WTC11 (cell line): ENCODE data around the gene SERTAD1. TPM values are rescaled to one million over a fixed set of nuclear protein-coding genes. Genes with fewer than 3 reads are reported as not detected.
A peak's percentile ranks its signal among the peaks of the same experiment; 100 is the strongest.

Source experiments
- ATAC-seq: fragments of 200-7000 bp; cut with Tn5 transposase; 2 replicates; pipeline ENCODE4 v1.10.0; 2021; ENCODE audit warnings: mild to moderate bottlenecking, moderate library complexity
- CTCF ChIA-PET: fragments of 300-600 bp; sonication (Branson Sonifier 250); formaldehyde crosslinking; loops from one replicate; lab custom pipeline; 2021; ENCODE audit warnings: antibody characterized with exemption; lab: Charles Lee
- POLR2A ChIA-PET: fragments of 350-600 bp; sonication (Branson Sonifier 250); formaldehyde crosslinking; loops from one replicate; lab custom pipeline; 2021; ENCODE audit warnings: antibody characterized with exemption; lab: Charles Lee
- DNase-seq: peaks from one replicate; pipeline ENCODE4 v3.0.0; 2021; ENCODE audit warnings: low spot score
- H3K27ac Mint-ChIP-seq: 2 replicates; pipeline ENCODE4 v1.8.0; 2021; ENCODE audit warnings: mixed read lengths
- H3K27me3 Mint-ChIP-seq: 2 replicates; pipeline ENCODE4 v1.8.0; 2021; ENCODE audit warnings: low read depth, mild to moderate bottlenecking, moderate library complexity, mixed read lengths
- H3K36me3 Mint-ChIP-seq: 2 replicates; pipeline ENCODE4 v1.8.0; 2021; ENCODE audit warnings: mixed read lengths
- H3K4me1 Mint-ChIP-seq: 2 replicates; pipeline ENCODE4 v1.8.0; 2022; ENCODE audit warnings: mixed read lengths
- H3K4me3 Mint-ChIP-seq: 2 replicates; pipeline ENCODE4 v1.8.0; 2021; ENCODE audit warnings: mild to moderate bottlenecking, moderate library complexity, mixed read lengths
- H3K9me3 Mint-ChIP-seq: 2 replicates; pipeline ENCODE4 v1.8.0; 2021; ENCODE audit warnings: mixed read lengths
- CREB1 ChIP-seq: sonication (generic); formaldehyde crosslinking; IDR thresholded peaks from 2 replicates; pipeline ENCODE4 v1.8.0; 2023; ENCODE audit warnings: mild to moderate bottlenecking, missing genetic modification reagents
- ELF4 ChIP-seq: sonication (generic); formaldehyde crosslinking; IDR thresholded peaks from 2 replicates; pipeline ENCODE4 v1.8.1; 2022; ENCODE audit warnings: low read depth, mild to moderate bottlenecking, moderate library complexity, missing genetic modification reagents
- JUN ChIP-seq: sonication (generic); formaldehyde crosslinking; IDR thresholded peaks from 2 replicates; pipeline ENCODE4 v1.8.0; 2023; ENCODE audit warnings: mild to moderate bottlenecking, missing genetic modification reagents
- NFATC4 ChIP-seq: fragments of 250-450 bp; sonication (Bioruptor Pico); IDR thresholded peaks from 2 replicates; pipeline ENCODE4 v1.9.0; 2021; ENCODE audit warnings: mild to moderate bottlenecking
- NFE2L1 ChIP-seq: sonication (generic); formaldehyde crosslinking; IDR thresholded peaks from 2 replicates; pipeline ENCODE4 v1.8.1; 2023; ENCODE audit warnings: missing genetic modification reagents
- PRRX2 ChIP-seq: fragments of 250-450 bp; sonication (Bioruptor Pico); IDR thresholded peaks from 2 replicates; pipeline ENCODE4 v1.8.0; 2021; ENCODE audit warnings: mild to moderate bottlenecking
- RELA ChIP-seq: sonication (generic); formaldehyde crosslinking; IDR thresholded peaks from 2 replicates; pipeline ENCODE4 v1.8.1; 2022; ENCODE audit warnings: missing genetic modification reagents, mild to moderate bottlenecking, borderline replicate concordance
- RORB ChIP-seq: fragments of 250-450 bp; sonication (Bioruptor Pico); IDR thresholded peaks from 2 replicates; pipeline ENCODE4 v1.9.0; 2021; ENCODE audit warnings: mild to moderate bottlenecking
- SMAD4 ChIP-seq: sonication (generic); formaldehyde crosslinking; IDR thresholded peaks from 2 replicates; pipeline ENCODE4 v1.8.0; 2022; ENCODE audit warnings: mild to moderate bottlenecking, missing genetic modification reagents
- TEAD4 ChIP-seq: sonication (generic); formaldehyde crosslinking; IDR thresholded peaks from 2 replicates; pipeline ENCODE4 v1.8.0; 2022; ENCODE audit warnings: mild to moderate bottlenecking, missing genetic modification reagents
- TP53 ChIP-seq: sonication (generic); formaldehyde crosslinking; IDR thresholded peaks from 2 replicates; pipeline ENCODE4 v1.8.1; 2023; ENCODE audit warnings: mild to moderate bottlenecking, missing genetic modification reagents
- ZBTB21 ChIP-seq: sonication (generic); formaldehyde crosslinking; IDR thresholded peaks from 2 replicates; pipeline ENCODE4 v1.8.1; 2023; ENCODE audit warnings: mild to moderate bottlenecking, missing genetic modification reagents, borderline replicate concordance
- ZNF138 ChIP-seq: sonication (generic); formaldehyde crosslinking; conservative IDR thresholded peaks from 2 replicates; pipeline ENCODE4 v1.8.1; 2022; ENCODE audit warnings: mild to moderate bottlenecking, moderate library complexity, missing genetic modification reagents
- ZNF317 ChIP-seq: sonication (generic); formaldehyde crosslinking; IDR thresholded peaks from 2 replicates; pipeline ENCODE4 v1.8.1; 2023; ENCODE audit warnings: low read depth, mild to moderate bottlenecking, moderate library complexity, missing genetic modification reagents, borderline replicate concordance
- total RNA-seq: library from RNA; stranded (reverse); gene quantifications from 3 replicates; pipeline ENCODE4 v1.2.3, GENCODE V29; 2021
- TF ChIP-seq, protein P1 (sequence below): sonication (generic); formaldehyde crosslinking; IDR thresholded peaks from 2 replicates; pipeline ENCODE4 v1.8.1; 2023; ENCODE audit warnings: mild to moderate bottlenecking, missing genetic modification reagents, moderate library complexity
- TF ChIP-seq, protein P2 (sequence below): sonication (generic); formaldehyde crosslinking; IDR thresholded peaks from 2 replicates; pipeline ENCODE4 v1.8.1; 2023; ENCODE audit warnings: mild to moderate bottlenecking, missing genetic modification reagents, moderate library complexity
- TF ChIP-seq, protein P3 (sequence below): fragments of 250-450 bp; sonication (Bioruptor Pico); IDR thresholded peaks from 2 replicates; pipeline ENCODE4 v1.9.0; 2021; ENCODE audit warnings: mild to moderate bottlenecking, borderline replicate concordance
- TF ChIP-seq, protein P4 (sequence below): fragments of 250-450 bp; sonication (Bioruptor Pico); conservative IDR thresholded peaks from 2 replicates; pipeline ENCODE4 v1.9.0; 2021; ENCODE audit warnings: mild to moderate bottlenecking
- TF ChIP-seq, protein P5 (sequence below): sonication (generic); formaldehyde crosslinking; conservative IDR thresholded peaks from 2 replicates; pipeline ENCODE4 v1.8.1; 2022; ENCODE audit warnings: mild to moderate bottlenecking, missing genetic modification reagents
- TF ChIP-seq, protein P6 (sequence below): sonication (generic); formaldehyde crosslinking; IDR thresholded peaks from 2 replicates; pipeline ENCODE4 v1.8.0; 2022; ENCODE audit warnings: mild to moderate bottlenecking, missing genetic modification reagents
- TF ChIP-seq, protein P7 (sequence below): sonication (generic); formaldehyde crosslinking; IDR thresholded peaks from 2 replicates; pipeline ENCODE4 v1.8.0; 2023; ENCODE audit warnings: mild to moderate bottlenecking, missing genetic modification reagents
- TF ChIP-seq, protein P8 (sequence below): sonication (generic); formaldehyde crosslinking; IDR thresholded peaks from 2 replicates; pipeline ENCODE4 v1.8.1; 2022; ENCODE audit warnings: low read depth, mild to moderate bottlenecking, moderate library complexity, missing genetic modification reagents, borderline replicate concordance

The SERTAD1 gene
- total RNA-seq, 1 experiment from 2014 or later = 6.8 TPM

DNA sequence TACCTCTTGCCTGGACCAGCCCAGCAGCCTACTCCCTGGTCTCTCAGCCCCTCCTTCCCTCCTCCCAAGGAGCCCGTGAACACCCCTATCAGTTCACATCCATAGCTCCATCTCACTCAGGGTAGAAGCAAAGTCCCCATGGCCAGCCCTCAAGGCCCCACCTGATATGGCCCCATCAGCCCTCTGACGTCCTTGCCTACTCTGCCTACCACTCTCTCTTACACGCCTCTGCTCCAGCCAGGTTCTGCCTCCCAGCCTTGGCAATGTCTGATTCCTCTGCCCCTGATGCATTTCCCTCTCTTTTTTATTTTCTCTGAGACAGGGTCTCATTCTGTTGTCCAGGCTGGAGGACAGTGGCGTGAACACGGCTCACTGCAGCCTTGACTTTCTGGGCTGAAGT lies 26.2 kb upstream of the SERTAD1 start (continued):
- TF ChIP-seq, protein P1, sequence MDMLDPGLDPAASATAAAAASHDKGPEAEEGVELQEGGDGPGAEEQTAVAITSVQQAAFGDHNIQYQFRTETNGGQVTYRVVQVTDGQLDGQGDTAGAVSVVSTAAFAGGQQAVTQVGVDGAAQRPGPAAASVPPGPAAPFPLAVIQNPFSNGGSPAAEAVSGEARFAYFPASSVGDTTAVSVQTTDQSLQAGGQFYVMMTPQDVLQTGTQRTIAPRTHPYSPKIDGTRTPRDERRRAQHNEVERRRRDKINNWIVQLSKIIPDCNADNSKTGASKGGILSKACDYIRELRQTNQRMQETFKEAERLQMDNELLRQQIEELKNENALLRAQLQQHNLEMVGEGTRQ (CRISPR knock-in tag) = no peak
- TF ChIP-seq ZNF317 (CRISPR knock-in tag) (no peak), RORB (CRISPR knock-in tag) (no peak), ZBTB21 (CRISPR knock-in tag) (no peak), SMAD4 (CRISPR knock-in tag) (no peak), ELF4 (CRISPR knock-in tag) (no peak), ZNF138 (CRISPR knock-in tag) (no peak), JUN (CRISPR knock-in tag) (no peak), CREB1 (CRISPR knock-in tag) (no peak), NFE2L1 (no peak)
- TF ChIP-seq, protein P2, sequence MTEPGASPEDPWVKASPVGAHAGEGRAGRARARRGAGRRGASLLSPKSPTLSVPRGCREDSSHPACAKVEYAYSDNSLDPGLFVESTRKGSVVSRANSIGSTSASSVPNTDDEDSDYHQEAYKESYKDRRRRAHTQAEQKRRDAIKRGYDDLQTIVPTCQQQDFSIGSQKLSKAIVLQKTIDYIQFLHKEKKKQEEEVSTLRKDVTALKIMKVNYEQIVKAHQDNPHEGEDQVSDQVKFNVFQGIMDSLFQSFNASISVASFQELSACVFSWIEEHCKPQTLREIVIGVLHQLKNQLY = no peak
- TF ChIP-seq, protein P3, sequence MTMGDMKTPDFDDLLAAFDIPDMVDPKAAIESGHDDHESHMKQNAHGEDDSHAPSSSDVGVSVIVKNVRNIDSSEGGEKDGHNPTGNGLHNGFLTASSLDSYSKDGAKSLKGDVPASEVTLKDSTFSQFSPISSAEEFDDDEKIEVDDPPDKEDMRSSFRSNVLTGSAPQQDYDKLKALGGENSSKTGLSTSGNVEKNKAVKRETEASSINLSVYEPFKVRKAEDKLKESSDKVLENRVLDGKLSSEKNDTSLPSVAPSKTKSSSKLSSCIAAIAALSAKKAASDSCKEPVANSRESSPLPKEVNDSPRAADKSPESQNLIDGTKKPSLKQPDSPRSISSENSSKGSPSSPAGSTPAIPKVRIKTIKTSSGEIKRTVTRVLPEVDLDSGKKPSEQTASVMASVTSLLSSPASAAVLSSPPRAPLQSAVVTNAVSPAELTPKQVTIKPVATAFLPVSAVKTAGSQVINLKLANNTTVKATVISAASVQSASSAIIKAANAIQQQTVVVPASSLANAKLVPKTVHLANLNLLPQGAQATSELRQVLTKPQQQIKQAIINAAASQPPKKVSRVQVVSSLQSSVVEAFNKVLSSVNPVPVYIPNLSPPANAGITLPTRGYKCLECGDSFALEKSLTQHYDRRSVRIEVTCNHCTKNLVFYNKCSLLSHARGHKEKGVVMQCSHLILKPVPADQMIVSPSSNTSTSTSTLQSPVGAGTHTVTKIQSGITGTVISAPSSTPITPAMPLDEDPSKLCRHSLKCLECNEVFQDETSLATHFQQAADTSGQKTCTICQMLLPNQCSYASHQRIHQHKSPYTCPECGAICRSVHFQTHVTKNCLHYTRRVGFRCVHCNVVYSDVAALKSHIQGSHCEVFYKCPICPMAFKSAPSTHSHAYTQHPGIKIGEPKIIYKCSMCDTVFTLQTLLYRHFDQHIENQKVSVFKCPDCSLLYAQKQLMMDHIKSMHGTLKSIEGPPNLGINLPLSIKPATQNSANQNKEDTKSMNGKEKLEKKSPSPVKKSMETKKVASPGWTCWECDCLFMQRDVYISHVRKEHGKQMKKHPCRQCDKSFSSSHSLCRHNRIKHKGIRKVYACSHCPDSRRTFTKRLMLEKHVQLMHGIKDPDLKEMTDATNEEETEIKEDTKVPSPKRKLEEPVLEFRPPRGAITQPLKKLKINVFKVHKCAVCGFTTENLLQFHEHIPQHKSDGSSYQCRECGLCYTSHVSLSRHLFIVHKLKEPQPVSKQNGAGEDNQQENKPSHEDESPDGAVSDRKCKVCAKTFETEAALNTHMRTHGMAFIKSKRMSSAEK (CRISPR knock-in tag) = no peak
- TF ChIP-seq, protein P4, sequence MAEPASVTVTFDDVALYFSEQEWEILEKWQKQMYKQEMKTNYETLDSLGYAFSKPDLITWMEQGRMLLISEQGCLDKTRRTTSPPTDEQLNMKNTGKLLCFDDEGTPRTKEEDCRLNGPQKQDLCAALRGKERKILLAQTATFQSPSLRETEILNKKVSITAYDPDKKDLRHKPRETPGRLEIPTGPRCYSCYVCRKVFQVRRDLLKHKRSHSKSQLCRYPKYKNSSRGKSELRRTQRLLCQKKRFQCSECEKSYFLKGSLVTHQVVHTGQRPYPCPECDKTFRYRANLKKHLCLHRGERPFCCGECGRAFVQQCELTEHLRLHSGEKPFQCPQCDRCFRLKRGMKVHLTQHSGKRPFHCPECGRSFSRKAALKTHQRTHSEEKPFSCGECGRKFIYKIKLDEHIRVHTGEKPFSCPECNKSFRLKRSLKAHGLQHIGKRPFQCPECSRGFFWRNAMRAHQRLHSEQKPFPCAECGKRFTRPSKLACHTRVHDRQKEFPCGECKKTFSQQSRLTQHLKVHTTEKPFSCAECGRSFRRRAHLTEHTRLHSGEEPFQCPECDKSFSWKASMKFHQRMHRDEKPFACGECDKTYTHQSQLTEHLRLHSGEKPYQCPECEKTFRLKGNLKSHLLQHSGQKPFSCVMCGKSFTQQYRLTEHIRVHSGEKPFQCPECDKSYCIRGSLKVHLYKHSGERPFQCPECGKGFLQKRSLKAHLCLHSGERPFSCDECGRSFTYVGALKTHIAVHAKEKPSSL (CRISPR knock-in tag) = no peak
- TF ChIP-seq, protein P5, sequence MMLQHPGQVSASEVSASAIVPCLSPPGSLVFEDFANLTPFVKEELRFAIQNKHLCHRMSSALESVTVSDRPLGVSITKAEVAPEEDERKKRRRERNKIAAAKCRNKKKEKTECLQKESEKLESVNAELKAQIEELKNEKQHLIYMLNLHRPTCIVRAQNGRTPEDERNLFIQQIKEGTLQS (CRISPR knock-in tag) = no peak

DNA sequence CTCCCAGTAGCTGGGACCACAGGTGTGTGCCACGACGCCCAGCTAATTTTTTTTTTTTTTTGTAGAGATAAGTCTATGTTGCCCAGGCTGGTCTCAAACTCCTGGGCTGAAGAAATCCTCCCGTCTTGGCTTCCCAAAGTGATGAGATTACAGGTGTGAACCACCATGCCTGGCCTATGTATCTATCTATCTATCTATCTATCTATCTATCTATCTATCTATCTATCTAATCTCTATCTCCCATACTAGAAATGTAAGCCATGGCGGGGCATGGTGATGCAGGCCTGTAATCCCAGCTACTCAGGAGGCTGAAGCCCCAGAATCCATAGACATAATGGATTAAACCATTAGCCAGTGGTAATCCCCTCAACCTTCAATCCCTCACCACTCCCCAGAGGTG lies 24.9 kb upstream of the SERTAD1 start:
- Mint-ChIP-seq H3K4me1 (peaks cover 13% of the 10 kb centered on the region), H3K27ac (peak overlapping the region; percentile 91), H3K27me3 (no peaks in the 10 kb centered on the region), H3K9me3 (no peaks in the 10 kb centered on the region), H3K36me3 (peaks cover 3% of the 10 kb centered on the region; the same call in 1 of the 2 replicates), H3K4me3 (no peak overlapping the region)
- ChIA-PET POLR2A (no interaction called here), CTCF (interaction anchor here (0.8 to 6.6 kb wide), 2 partner anchors 13 to 30 kb away, joined by 4 to 57 read pairs; partner anchors contain the start of gene BLVRB)
- DNase-seq = no peak
- ATAC-seq = no peak
- TF ChIP-seq, protein P4 (CRISPR knock-in tag) = no peak
- TF ChIP-seq NFATC4 (CRISPR knock-in tag) (no peak), PRRX2 (CRISPR knock-in tag) (no peak), TP53 (CRISPR knock-in tag) (no peak), RELA (CRISPR knock-in tag) (no peak), TEAD4 (CRISPR knock-in tag) (no peak), ELF4 (CRISPR knock-in tag) (no peak)
- TF ChIP-seq, protein P6, sequence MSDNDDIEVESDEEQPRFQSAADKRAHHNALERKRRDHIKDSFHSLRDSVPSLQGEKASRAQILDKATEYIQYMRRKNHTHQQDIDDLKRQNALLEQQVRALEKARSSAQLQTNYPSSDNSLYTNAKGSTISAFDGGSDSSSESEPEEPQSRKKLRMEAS (CRISPR knock-in tag) = no peak
- TF ChIP-seq, protein P7, sequence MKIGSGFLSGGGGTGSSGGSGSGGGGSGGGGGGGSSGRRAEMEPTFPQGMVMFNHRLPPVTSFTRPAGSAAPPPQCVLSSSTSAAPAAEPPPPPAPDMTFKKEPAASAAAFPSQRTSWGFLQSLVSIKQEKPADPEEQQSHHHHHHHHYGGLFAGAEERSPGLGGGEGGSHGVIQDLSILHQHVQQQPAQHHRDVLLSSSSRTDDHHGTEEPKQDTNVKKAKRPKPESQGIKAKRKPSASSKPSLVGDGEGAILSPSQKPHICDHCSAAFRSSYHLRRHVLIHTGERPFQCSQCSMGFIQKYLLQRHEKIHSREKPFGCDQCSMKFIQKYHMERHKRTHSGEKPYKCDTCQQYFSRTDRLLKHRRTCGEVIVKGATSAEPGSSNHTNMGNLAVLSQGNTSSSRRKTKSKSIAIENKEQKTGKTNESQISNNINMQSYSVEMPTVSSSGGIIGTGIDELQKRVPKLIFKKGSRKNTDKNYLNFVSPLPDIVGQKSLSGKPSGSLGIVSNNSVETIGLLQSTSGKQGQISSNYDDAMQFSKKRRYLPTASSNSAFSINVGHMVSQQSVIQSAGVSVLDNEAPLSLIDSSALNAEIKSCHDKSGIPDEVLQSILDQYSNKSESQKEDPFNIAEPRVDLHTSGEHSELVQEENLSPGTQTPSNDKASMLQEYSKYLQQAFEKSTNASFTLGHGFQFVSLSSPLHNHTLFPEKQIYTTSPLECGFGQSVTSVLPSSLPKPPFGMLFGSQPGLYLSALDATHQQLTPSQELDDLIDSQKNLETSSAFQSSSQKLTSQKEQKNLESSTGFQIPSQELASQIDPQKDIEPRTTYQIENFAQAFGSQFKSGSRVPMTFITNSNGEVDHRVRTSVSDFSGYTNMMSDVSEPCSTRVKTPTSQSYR (CRISPR knock-in tag) = no peak
- TF ChIP-seq, protein P8, sequence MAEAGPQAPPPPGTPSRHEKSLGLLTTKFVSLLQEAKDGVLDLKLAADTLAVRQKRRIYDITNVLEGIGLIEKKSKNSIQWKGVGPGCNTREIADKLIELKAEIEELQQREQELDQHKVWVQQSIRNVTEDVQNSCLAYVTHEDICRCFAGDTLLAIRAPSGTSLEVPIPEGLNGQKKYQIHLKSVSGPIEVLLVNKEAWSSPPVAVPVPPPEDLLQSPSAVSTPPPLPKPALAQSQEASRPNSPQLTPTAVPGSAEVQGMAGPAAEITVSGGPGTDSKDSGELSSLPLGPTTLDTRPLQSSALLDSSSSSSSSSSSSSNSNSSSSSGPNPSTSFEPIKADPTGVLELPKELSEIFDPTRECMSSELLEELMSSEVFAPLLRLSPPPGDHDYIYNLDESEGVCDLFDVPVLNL (CRISPR knock-in tag) = no peak
